Small intestine (tissue), 7 donors: ENCODE results near the gene SLC3A2. TPM values are rescaled to one million over a fixed set of nuclear protein-coding genes. Genes with fewer than 3 reads are reported as not detected.

ENCODE experiments used
- DNase-seq, 2 donors: peaks; one replicate each; pipeline versions ENCODE4 v3.0.0 to v3.0.0-alpha.2; 2013
- FAIRE-seq: peaks from 2 replicates; lab custom pipeline; 2012; peaks lifted over from hg19 to GRCh38; lab: Jason Lieb, UNC
- H3K27ac ChIP-seq, 3 donors: one replicate each; pipeline ENCODE4 v1.5.1; 2013; ENCODE audit warnings: low read length in 2 of 3, mild to moderate bottlenecking in 2 of 3, control low read depth in 1 of 3, inconsistent platforms in 1 of 3, low read depth in 1 of 3, moderate library complexity in 1 of 3
- H3K27me3 ChIP-seq, 3 donors: one replicate each; pipeline ENCODE4 v1.6.1; 2013; ENCODE audit warnings: low read length in 3 of 3, inconsistent platforms in 1 of 3; ENCODE audit not compliant: control insufficient read depth in 3 of 3, insufficient read depth in 3 of 3
- H3K36me3 ChIP-seq, 3 donors: one replicate each; pipeline ENCODE4 v1.6.1; 2013; ENCODE audit warnings: low read length in 3 of 3, inconsistent platforms in 1 of 3, low read depth in 1 of 3, mild to moderate bottlenecking in 1 of 3, moderate library complexity in 1 of 3; ENCODE audit not compliant: control insufficient read depth in 3 of 3, insufficient read depth in 2 of 3
- H3K4me1 ChIP-seq, 3 donors: one replicate each; pipeline ENCODE4 v1.6.1; 2013; ENCODE audit warnings: low read length in 2 of 3, inconsistent platforms in 1 of 3, low read depth in 1 of 3, mild to moderate bottlenecking in 1 of 3, moderate library complexity in 1 of 3; ENCODE audit not compliant: control insufficient read depth in 3 of 3, insufficient read depth in 2 of 3
- H3K4me3 ChIP-seq, 3 donors: one replicate each; pipeline ENCODE4 v1.5.1; 2013; ENCODE audit warnings: low read length in 3 of 3, control low read depth in 1 of 3, inconsistent platforms in 1 of 3, low read depth in 1 of 3, mild to moderate bottlenecking in 1 of 3, moderate library complexity in 1 of 3
- H3K9me3 ChIP-seq, 2 donors: one replicate each; pipeline ENCODE4 v1.6.1; 2013; ENCODE audit warnings: low read depth in 1 of 2, low read length in 1 of 2; ENCODE audit not compliant: control insufficient read depth in 2 of 2, insufficient read depth in 1 of 2
- WGBS, 3 donors: extraction: QIAGEN DNeasy Blood & Tissue Kit; methylation state at CpG; one replicate each; pipeline ENCODE4 v1.1.7; 2013; 5-methylcytosine and 5-hydroxymethylcytosine counted together
- polyA plus RNA-seq, 4 donors: library from polyadenylated mRNA; stranded (reverse) in 3 of 4; unstranded in 1 of 4; fragments of 200-250 nt in 3 of 4; fragments of 120-200 nt in 1 of 4; gene quantifications; one replicate each; pipeline versions ENCODE4 v1.2.1 to v1.2.3, GENCODE V29; 2013
- donor health status: healthy with polysubstance abuse.
- donor health status: control.
- donor health status: control.
- donor health status: Bipolar disorder and iron deficiency.
- donor health status: healthy.

The SLC3A2 gene
- polyA plus RNA-seq, 4 donors, result 124 to 200 (median 175) TPM

DNA sequence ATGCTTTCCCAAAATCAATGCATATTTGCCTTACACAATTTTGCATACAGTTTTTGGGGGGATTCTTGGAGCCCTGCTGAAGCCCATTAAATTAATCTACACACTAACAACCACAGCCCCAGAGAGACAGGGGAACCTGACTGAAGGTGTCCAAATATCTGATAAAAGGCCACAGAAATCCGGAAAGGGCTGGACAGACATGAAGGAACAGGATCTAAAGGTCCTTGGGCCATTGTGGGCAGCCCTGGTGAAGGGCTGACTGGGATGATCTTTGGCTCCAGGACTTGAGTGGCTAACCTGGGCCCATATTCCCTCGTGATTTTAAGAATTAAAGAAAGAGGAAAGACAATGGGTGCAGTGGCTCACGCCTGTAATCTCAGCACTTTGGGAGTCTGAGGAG is 34.5 kb upstream of the SLC3A2 start:
- Histone ChIP-seq H3K9me3 (no peaks in the 10 kb centered on the region), H3K4me3 (no peak overlapping the region), H3K36me3 (peaks cover 0 to 2% (median 0%) of the 10 kb centered on the region in 3 donors), H3K27me3 (no peaks in the 10 kb centered on the region), H3K4me1 (peaks cover 0 to 10% (median 4%) of the 10 kb centered on the region in 3 donors), H3K27ac (no peak overlapping the region)
- WGBS, 3 donors, result 79 to 96% (median 91%) methylated on average over 3 of the region's 3 CpGs
- no peak for FAIRE-seq
- no peak for DNase-seq

DNA sequence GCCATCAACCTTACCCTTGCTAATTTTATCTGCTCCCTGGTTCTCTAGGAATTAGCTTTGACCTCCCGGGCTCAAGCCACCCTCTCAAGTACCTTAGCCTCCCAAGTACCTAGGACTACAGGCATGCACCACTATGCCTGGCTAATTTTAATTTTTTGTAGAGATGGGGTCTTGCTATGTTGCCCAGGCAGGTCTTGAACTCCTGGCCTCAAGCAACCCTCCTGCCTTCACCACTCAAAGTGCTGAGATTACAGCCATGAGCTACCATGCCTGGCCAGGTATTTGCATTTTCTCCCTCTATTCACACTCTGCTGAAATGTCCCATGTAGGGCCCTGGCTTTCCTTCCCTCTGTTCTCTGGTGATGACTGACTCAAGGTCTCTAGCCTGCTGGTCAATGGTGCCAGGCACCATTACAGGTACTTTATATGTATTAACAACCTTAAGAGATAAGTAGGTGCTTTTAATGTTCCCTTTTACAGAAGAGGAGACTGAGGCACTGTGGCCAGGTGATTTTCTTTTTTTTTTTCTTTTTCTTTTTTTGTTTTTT is 32.9 kb upstream of the SLC3A2 start:
- DNase-seq, result no peak
- Histone ChIP-seq H3K4me1 (peaks cover 0 to under 1% (median 0%) of the 10 kb centered on the region in 3 donors), H3K4me3 (no peak overlapping the region), H3K36me3 (peaks cover 7 to 10% (median 8%) of the 10 kb centered on the region in 3 donors), H3K27ac (no peak overlapping the region), H3K27me3 (no peaks in the 10 kb centered on the region), H3K9me3 (no peaks in the 10 kb centered on the region)
- FAIRE-seq, result no peak
- WGBS, 3 donors, result 88 to 100% (median 98%) methylated on average over 1 of the region's 1 CpG

DNA sequence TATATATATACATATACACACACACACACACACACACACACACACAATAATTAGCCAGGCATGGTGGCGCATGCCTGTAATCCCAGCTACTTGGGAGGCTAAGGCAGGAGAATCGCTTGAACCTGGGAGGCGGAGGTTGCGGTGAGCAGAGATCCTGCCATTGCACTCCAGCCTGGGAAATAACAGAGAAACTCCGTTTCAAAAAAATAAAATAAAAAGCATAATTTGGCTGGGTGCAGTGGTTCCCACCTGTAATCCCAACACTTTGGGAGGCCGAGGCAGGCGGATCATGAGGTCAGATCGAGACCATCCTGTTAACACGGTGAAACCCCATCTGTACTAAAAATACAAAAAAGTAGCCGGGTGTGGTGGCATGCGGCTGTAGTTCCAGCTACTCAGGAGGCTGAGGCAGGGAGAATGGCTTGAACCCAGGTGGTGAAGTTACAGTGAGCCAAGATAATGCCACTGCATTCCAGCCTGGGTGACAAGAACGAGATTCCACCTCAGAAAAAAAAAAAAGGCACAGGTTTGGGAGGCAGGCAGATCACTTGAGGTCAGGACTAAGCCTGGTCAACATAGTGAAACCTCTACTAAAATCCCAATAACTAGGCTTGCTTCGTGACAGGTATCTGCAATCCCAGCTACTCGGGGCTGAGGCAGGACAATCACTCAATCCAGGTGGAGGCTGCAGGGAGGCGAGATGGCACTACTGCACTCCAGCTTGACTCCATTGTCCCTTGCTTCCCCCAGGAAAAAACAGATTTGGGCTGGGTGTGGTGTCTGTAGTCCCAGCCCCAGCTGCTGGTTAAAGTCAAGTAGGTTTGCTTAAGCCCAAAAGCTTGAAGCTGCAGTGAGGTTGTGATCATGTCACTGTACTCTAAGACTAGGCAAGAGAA is 29.5 kb upstream of the SLC3A2 start:
- no peak for DNase-seq
- Histone ChIP-seq H3K4me1 (peaks cover 4 to 7% (median 6%) of the 10 kb centered on the region in 3 donors), H3K36me3 (peaks cover 8 to 17% (median 13%) of the 10 kb centered on the region in 3 donors), H3K27me3 (no peaks in the 10 kb centered on the region), H3K9me3 (no peaks in the 10 kb centered on the region), H3K27ac (peak overlapping the region in 1 of 3 donors; percentile 9), H3K4me3 (no peak overlapping the region)
- no peak for FAIRE-seq
- WGBS, 3 donors, result 57 to 59% (median 58%) methylated on average over 14 to 15 of the region's 15 CpGs

DNA sequence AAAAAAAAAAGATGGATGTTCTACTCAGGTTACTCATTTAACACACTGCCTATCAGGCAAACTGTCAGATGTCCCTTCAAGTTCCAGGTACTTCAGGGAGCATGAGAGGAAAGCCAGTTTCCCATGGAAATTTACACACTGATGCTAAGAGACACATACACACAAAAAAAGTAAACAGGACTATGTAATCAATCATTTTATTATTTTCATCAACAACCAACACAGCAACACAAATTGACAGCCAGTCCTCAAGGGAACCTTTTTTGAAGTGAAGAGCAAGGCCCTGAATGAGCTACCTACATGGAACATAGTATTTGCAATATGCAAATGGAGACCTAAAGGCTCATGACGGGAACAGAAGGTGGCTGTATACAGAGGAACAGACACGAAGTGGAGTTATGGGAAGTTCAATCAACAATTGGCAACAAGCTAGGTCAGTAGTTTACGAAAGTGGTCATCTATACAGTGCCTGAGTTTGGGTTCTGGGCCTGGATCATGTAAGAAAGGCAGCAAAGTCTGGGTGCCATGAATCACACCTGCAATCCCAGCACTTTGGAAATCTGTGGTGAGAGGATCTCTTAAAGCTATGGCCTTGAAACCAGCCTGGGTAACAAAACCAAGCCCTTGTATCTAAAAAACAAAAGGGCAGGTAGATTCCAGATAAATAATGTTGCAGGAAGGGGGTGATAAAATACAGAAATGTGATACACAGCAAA is 28.7 kb upstream of the SLC3A2 start:
- WGBS, 3 donors, result 35 to 44% (median 41%) methylated on average over 3 of the region's 3 CpGs
- no peaks in the 10 kb centered on the region for H3K9me3 ChIP-seq
- FAIRE-seq, result no peak
- H3K4me3 ChIP-seq, result no peak overlapping the region
- H3K27ac ChIP-seq, result no peak overlapping the region
- peaks cover 8 to 17% (median 13%) of the 10 kb centered on the region in 3 donors for H3K36me3 ChIP-seq
- H3K4me1 ChIP-seq, result peaks cover 4 to 7% (median 6%) of the 10 kb centered on the region in 3 donors
- DNase-seq, result no peak
- H3K27me3 ChIP-seq, result no peaks in the 10 kb centered on the region

DNA sequence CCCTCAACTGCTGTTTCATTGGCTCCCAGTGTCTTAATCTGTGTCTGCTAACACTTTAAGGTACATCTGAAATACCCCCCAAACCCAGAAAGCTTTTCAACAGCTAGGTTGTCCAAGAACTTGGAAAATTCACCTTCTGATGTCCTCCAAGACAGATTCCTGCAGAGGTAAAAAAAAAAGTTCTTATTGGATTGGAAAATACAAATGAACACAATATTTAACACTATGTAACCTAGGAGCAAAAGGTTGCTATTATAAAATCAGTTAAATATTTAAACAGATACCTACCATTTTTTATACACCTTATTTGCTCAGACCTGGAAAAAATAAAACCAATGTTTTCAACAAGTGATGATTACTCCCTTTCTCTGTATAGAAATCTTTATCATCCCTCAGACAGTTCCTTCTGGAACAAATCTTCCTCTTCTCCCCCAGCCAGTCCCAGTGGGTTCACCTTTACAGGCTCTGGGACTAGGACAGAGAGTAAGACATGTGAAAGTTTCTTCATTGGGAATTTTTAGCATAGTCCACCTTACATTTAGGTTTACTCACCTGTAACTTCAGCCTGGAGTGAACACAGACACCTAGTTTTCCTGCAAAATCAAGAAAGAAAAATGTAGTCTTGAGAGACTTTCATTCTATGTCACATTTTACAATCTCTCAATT is 28.0 kb upstream of the SLC3A2 start:
- H3K4me1 ChIP-seq, result peaks cover 4 to 11% (median 6%) of the 10 kb centered on the region in 3 donors
- H3K4me3 ChIP-seq, result no peak overlapping the region
- no peak for FAIRE-seq

DNA sequence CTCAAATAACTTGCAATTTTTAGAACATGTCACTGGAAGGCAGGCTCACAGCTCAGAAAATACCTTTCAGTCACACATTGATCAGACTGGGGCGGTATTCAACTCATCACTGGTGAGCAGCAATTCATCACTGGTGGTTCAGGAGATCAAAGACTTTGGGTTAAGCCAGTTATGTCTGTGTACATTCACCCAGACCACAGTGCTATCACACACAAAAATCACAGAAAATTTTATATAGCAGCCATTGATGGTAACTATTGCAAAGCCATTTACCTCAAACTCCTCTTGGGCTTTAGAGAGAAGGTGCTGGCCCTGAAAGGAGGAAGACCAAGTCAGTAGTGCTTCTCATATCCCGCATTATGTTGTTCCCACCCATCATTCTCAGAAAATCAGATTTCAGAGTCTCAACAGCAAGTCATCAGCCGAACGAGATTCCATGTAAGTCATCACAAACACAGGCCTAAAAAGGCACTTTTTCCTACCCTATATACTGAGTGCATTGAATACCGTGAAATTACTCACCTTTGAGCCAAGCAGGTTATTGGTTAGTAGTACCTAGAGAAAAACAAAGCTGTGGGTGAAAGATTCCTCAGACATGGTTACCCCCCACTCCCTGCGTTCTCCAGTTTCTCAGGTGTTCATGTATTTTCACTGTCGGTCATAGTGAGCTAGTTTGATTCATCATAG is 27.3 kb upstream of the SLC3A2 start:
- 22 to 35% (median 25%) methylated on average over 7 of the region's 7 CpGs for WGBS, 3 donors
- H3K27ac ChIP-seq, result no peak overlapping the region
- FAIRE-seq (no peak), DNase-seq (no peak)
- peaks cover 8 to 17% (median 13%) of the 10 kb centered on the region in 3 donors for H3K36me3 ChIP-seq
- H3K4me1 ChIP-seq, result peaks cover 4 to 11% (median 6%) of the 10 kb centered on the region in 3 donors
- peak overlapping the region in 2 of 3 donors; percentile 81 to 94 for H3K4me3 ChIP-seq
- H3K9me3 ChIP-seq, result no peaks in the 10 kb centered on the region
- no peaks in the 10 kb centered on the region for H3K27me3 ChIP-seq

More for the DNA sequence above, 28.0 kb upstream of the SLC3A2 start:
- peaks cover 8 to 17% (median 13%) of the 10 kb centered on the region in 3 donors for H3K36me3 ChIP-seq
- no peaks in the 10 kb centered on the region for H3K27me3 ChIP-seq
- H3K9me3 ChIP-seq, result no peaks in the 10 kb centered on the region
- DNase-seq, result no peak
- no peak overlapping the region for H3K27ac ChIP-seq

DNA sequence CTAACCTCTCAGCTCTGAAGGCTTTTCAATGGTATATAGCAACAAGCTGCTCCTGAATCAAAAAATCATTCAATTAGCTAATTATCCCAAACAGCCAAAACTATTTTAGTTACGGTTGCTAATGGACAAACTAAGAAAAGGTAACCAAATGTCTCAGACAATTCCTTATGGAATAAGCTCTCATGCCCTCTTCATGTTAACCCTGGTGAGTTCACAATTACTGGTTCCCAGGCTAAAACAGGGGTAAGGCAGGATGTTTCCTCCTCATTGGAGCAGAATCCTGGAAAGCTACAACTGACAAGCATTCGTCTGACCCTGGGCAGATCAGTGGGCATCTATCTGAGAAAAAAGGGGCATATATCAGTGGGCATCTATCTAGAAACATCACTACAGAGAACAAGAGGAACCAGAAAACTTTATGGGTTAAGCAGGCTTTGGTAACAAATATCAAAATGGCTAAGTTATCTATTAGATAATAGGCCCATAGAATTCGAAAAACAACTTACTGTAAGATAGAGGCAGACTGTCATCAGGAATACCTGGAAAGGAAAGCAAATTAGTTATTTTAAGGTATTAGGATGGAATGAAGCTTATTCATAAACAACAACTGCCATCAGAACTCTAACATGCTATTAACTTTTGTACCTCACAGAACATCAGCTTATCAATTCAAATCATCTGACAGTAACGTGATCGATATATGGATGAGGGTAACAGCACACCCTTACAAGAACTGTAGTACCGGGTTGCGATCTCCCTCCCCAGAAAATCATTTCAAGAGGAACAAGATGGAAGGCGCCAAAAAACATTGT is 26.5 kb upstream of the SLC3A2 start:
- 2 to 9% (median 3%) methylated on average over 8 of the region's 8 CpGs for WGBS, 3 donors
- Histone ChIP-seq H3K27me3 (no peaks in the 10 kb centered on the region), H3K27ac (no peak overlapping the region), H3K9me3 (no peaks in the 10 kb centered on the region), H3K4me3 (peak overlapping the region; percentile 69 to 94 (median 81)), H3K4me1 (peaks cover 4 to 11% (median 6%) of the 10 kb centered on the region in 3 donors), H3K36me3 (peaks cover 8 to 17% (median 13%) of the 10 kb centered on the region in 3 donors)
- FAIRE-seq (no peak), DNase-seq (no peak)
